H9 (cell line): ENCODE results near the gene GIMAP6. TPM values are rescaled to one million over a fixed set of nuclear protein-coding genes. Genes with fewer than 3 reads are reported as not detected.

ENCODE experiments used
- DNase-seq: peaks from one replicate; pipeline ENCODE4 v3.0.0-alpha.2; 2017
- H2AFZ ChIP-seq: one replicate; pipeline ENCODE4 v1.6.1; 2013; ENCODE audit warnings: mild to moderate bottlenecking, low read length, control low read depth, moderate library complexity
- H2AK5ac ChIP-seq: 2 replicates; pipeline ENCODE4 v1.6.1; 2013; ENCODE audit warnings: low read length, control low read depth, mixed read lengths; ENCODE audit not compliant: insufficient read length
- H2BK120ac ChIP-seq: one replicate; pipeline ENCODE4 v1.6.1; 2013; ENCODE audit warnings: low read depth, mild to moderate bottlenecking, low read length, control low read depth, inconsistent platforms; ENCODE audit not compliant: poor library complexity, severe bottlenecking
- H2BK12ac ChIP-seq: 2 replicates; pipeline ENCODE4 v1.6.1; 2013; ENCODE audit warnings: low read length, control low read depth, mixed read lengths, low read depth; ENCODE audit not compliant: insufficient read length
- H2BK15ac ChIP-seq: 2 replicates; pipeline ENCODE4 v1.6.1; 2013; ENCODE audit warnings: low read depth, low read length, control low read depth
- H2BK20ac ChIP-seq: one replicate; pipeline ENCODE4 v1.6.1; 2013; ENCODE audit warnings: low read depth, mild to moderate bottlenecking, low read length, control low read depth, inconsistent platforms; ENCODE audit not compliant: poor library complexity, severe bottlenecking
- H2BK5ac ChIP-seq: 2 replicates; pipeline ENCODE4 v1.6.1; 2013; ENCODE audit warnings: low read length, control low read depth, mixed read lengths; ENCODE audit not compliant: insufficient read length
- H3K14ac ChIP-seq: 2 replicates; pipeline ENCODE4 v1.6.1; 2013; ENCODE audit warnings: low read length, control low read depth; ENCODE audit not compliant: insufficient read depth
- H3K18ac ChIP-seq: 2 replicates; pipeline ENCODE4 v1.6.1; 2013; ENCODE audit warnings: low read depth, mild to moderate bottlenecking, mixed read lengths, low read length, control low read depth; ENCODE audit not compliant: insufficient read length
- H3K23ac ChIP-seq: 2 replicates; pipeline ENCODE4 v1.6.1; 2013; ENCODE audit warnings: low read length, control low read depth, mixed read lengths, low read depth; ENCODE audit not compliant: insufficient read length
- H3K23me2 ChIP-seq: 2 replicates; pipeline ENCODE4 v1.6.1; 2013; ENCODE audit warnings: low read depth, mild to moderate bottlenecking, mixed read lengths, low read length, control low read depth; ENCODE audit not compliant: insufficient read length, poor library complexity, severe bottlenecking
- H3K27ac ChIP-seq: 2 replicates; pipeline ENCODE4 v1.5.1; 2013; ENCODE audit warnings: low read length, control low read depth, mixed read lengths, low read depth; ENCODE audit not compliant: insufficient read length
- H3K27me3 ChIP-seq: 2 replicates; pipeline ENCODE4 v1.6.1; 2013; ENCODE audit warnings: low read length, control low read depth, inconsistent platforms; ENCODE audit not compliant: insufficient read depth
- H3K4ac ChIP-seq: 2 replicates; pipeline ENCODE4 v1.6.1; 2013; ENCODE audit warnings: low read depth, mild to moderate bottlenecking, control low read depth, inconsistent platforms, low read length, moderate library complexity
- H3K4me1 ChIP-seq: 2 replicates; pipeline ENCODE4 v1.6.1; 2013; ENCODE audit warnings: low read length, control low read depth, inconsistent platforms; ENCODE audit not compliant: insufficient read depth
- H3K4me2 ChIP-seq: 2 replicates; pipeline ENCODE4 v1.6.1; 2013; ENCODE audit warnings: low read length, control low read depth, mixed read lengths; ENCODE audit not compliant: insufficient read length, insufficient read depth
- H3K56ac ChIP-seq: 2 replicates; pipeline ENCODE4 v1.6.1; 2013; ENCODE audit warnings: low read depth, mild to moderate bottlenecking, mixed read lengths, low read length, control low read depth; ENCODE audit not compliant: insufficient read length
- H3K79me1 ChIP-seq: 2 replicates; pipeline ENCODE4 v1.6.1; 2013; ENCODE audit warnings: low read depth, mild to moderate bottlenecking, moderate library complexity, low read length, control low read depth, inconsistent platforms; ENCODE audit not compliant: insufficient read depth, poor library complexity, severe bottlenecking
- H3K79me2 ChIP-seq: 2 replicates; pipeline ENCODE4 v1.6.1; 2013; ENCODE audit warnings: low read length, control low read depth, inconsistent platforms; ENCODE audit not compliant: insufficient read depth
- H3K9ac ChIP-seq: 2 replicates; pipeline ENCODE4 v1.6.1; 2013; ENCODE audit warnings: low read length, control low read depth, mixed read lengths; ENCODE audit not compliant: insufficient read length; ENCODE audit errors: extremely low read depth
- H3K9me3 ChIP-seq: one replicate; pipeline ENCODE4 v1.6.1; 2013; ENCODE audit warnings: low read depth, low read length, inconsistent platforms; ENCODE audit not compliant: control insufficient read depth
- H3T11ph ChIP-seq: one replicate; pipeline ENCODE4 v1.6.1; 2013; ENCODE audit warnings: mild to moderate bottlenecking, low read length, control low read depth, inconsistent platforms
- H4K20me1 ChIP-seq: one replicate; pipeline ENCODE4 v1.6.1; 2013; ENCODE audit not compliant: control insufficient read depth, insufficient read length, insufficient read depth
- H4K5ac ChIP-seq: 2 replicates; pipeline ENCODE4 v1.6.1; 2013; ENCODE audit warnings: low read depth, mild to moderate bottlenecking, mixed read lengths, low read length, control low read depth; ENCODE audit not compliant: insufficient read length
- H4K8ac ChIP-seq: replicated peaks from 2 replicates; pipeline ENCODE4 v1.6.1; 2013; ENCODE audit warnings: low read length, control low read depth, mixed read lengths, low read depth; ENCODE audit not compliant: insufficient read length
- H4K91ac ChIP-seq: 2 replicates; pipeline ENCODE4 v1.6.1; 2013; ENCODE audit warnings: low read depth, mild to moderate bottlenecking, moderate library complexity, mixed read lengths, low read length, control low read depth; ENCODE audit not compliant: insufficient read length
- H3K27ac Mint-ChIP-seq, 3 experiments: 2 replicates in 2 of 3; 3 replicates in 1 of 3; pipeline ENCODE4 v1.8.0; 2020 to 2021; ENCODE audit warnings: mixed read lengths in 3 of 3, mild to moderate bottlenecking in 1 of 3, moderate library complexity in 1 of 3
- H3K27me3 Mint-ChIP-seq: 2 replicates; pipeline ENCODE4 v1.8.0; 2021; ENCODE audit warnings: low read depth, mild to moderate bottlenecking, moderate library complexity, mixed read lengths
- H3K36me3 Mint-ChIP-seq, 3 experiments: 2 replicates in 2 of 3; 3 replicates in 1 of 3; pipeline ENCODE4 v1.8.0; 2020 to 2021; ENCODE audit warnings: low read depth in 3 of 3, mixed read lengths in 3 of 3; ENCODE audit not compliant: insufficient read depth in 1 of 3
- H3K4me1 Mint-ChIP-seq, 2 experiments: 2 replicates each; pipeline ENCODE4 v1.8.0; 2020; ENCODE audit warnings: mixed read lengths in 2 of 2
- H3K4me3 Mint-ChIP-seq, 2 experiments: 2 replicates in 1 of 2; 3 replicates in 1 of 2; pipeline ENCODE4 v1.8.0; 2020 to 2021; ENCODE audit warnings: mild to moderate bottlenecking in 2 of 2, mixed read lengths in 2 of 2, moderate library complexity in 1 of 2
- H3K9me3 Mint-ChIP-seq, 2 experiments: 2 replicates in 1 of 2; 3 replicates in 1 of 2; pipeline ENCODE4 v1.8.0; 2020; ENCODE audit warnings: mild to moderate bottlenecking in 2 of 2, mixed read lengths in 2 of 2, moderate library complexity in 1 of 2
- WGBS: extraction: QIAGEN DNeasy Blood & Tissue Kit; methylation state at CpG from one replicate; pipeline ENCODE4 v1.1.7; 2013; ENCODE audit warnings: missing lambda C conversion rate, low lambda C conversion rate, mixed read lengths; ENCODE audit not compliant: insufficient read length; ENCODE audit errors: extremely low coverage; 5-methylcytosine and 5-hydroxymethylcytosine counted together
- total RNA-seq: library from RNA; stranded (reverse); gene quantifications from 2 replicates; pipeline ENCODE4 v1.2.1, GENCODE V29; 2021
- TF ChIP-seq, protein P1 (sequence below): fragments of 200-600 bp; sonication (generic); conservative IDR thresholded peaks from 3 replicates; pipeline ENCODE4 v1.8.0; 2021; ENCODE audit warnings: antibody characterized with exemption, mild to moderate bottlenecking

The GIMAP6 gene
- total RNA-seq, 1 experiment from 2014 or later: not detected

DNA sequence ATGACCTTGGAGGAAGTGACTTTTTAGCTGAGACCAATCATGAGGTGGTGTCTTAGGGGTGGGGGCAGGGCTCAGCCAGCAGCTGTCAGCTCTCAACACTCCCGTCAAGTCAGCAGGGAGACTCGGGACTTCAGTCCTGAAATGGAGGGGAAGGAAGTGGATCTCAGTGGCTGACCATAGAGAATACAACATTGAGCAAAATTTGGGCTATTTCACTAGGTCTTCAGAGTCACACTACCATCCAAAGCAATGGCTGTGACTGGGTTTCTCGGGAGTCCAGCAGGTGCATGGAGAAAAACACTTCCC is 16.8 kb upstream of the GIMAP6 start:
- Histone ChIP-seq H3K9me3 (no peaks in the 10 kb centered on the region), H3K23me2 (no peaks in the 10 kb centered on the region), H3K56ac (no peak overlapping the region), H2BK120ac (no peak overlapping the region), H3K4me1 (no peaks in the 10 kb centered on the region), H2BK5ac (no peak overlapping the region), H2BK12ac (no peak overlapping the region), H3K27me3 (no peaks in the 10 kb centered on the region), H2AFZ (no peak overlapping the region), H4K20me1 (no peaks in the 10 kb centered on the region), H3K9ac (no peak overlapping the region), H3K23ac (no peak overlapping the region), H4K8ac (no peak overlapping the region), H3K4me2 (no peak overlapping the region), H3T11ph (no peak overlapping the region), H4K5ac (no peak overlapping the region), H2AK5ac (no peak overlapping the region), H3K14ac (no peak overlapping the region), H3K4ac (no peak overlapping the region), H3K27ac (no peak overlapping the region), H3K79me1 (no peaks in the 10 kb centered on the region), H3K18ac (no peak overlapping the region), H4K91ac (no peak overlapping the region), H2BK15ac (no peak overlapping the region), H2BK20ac (no peak overlapping the region), H3K79me2 (no peaks in the 10 kb centered on the region)
- no peak overlapping the region for H3K27ac Mint-ChIP-seq
- H3K4me1 Mint-ChIP-seq: no peaks in the 10 kb centered on the region
- DNase-seq: no peak
- peaks cover 46% of the 10 kb centered on the region for H3K27me3 Mint-ChIP-seq
- WGBS: no CpG with 5 or more reads among the region's 3 CpGs
- peaks cover 6 to 35% of the 10 kb centered on the region in 2 experiments; a peak in 4 of 5 replicates for H3K9me3 Mint-ChIP-seq
- TF ChIP-seq, protein P1, sequence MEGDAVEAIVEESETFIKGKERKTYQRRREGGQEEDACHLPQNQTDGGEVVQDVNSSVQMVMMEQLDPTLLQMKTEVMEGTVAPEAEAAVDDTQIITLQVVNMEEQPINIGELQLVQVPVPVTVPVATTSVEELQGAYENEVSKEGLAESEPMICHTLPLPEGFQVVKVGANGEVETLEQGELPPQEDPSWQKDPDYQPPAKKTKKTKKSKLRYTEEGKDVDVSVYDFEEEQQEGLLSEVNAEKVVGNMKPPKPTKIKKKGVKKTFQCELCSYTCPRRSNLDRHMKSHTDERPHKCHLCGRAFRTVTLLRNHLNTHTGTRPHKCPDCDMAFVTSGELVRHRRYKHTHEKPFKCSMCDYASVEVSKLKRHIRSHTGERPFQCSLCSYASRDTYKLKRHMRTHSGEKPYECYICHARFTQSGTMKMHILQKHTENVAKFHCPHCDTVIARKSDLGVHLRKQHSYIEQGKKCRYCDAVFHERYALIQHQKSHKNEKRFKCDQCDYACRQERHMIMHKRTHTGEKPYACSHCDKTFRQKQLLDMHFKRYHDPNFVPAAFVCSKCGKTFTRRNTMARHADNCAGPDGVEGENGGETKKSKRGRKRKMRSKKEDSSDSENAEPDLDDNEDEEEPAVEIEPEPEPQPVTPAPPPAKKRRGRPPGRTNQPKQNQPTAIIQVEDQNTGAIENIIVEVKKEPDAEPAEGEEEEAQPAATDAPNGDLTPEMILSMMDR: no peak
- no peaks in the 10 kb centered on the region; a peak in 4 of 7 replicates for H3K36me3 Mint-ChIP-seq
- no peak overlapping the region for H3K4me3 Mint-ChIP-seq
